Measurements from ENCODE around the gene SLC6A8. TPM values are rescaled to one million over a fixed set of nuclear protein-coding genes. Genes with fewer than 3 reads are reported as not detected.
"Not testable (repeated sequence)": the region's sequence is repeated elsewhere in the genome, so short reads cannot be mapped to it uniquely, and the experiment has no call there.

The SLC6A8 gene
- total RNA-seq, 1 donor from 2014 or later, result 26.9 TPM

GRCh38 chrX:153672531-153673427, 14.9 kb upstream of the SLC6A8 start:
- no peak for DNase-seq

GRCh38 chrX:153673428-153674218, 14.1 kb upstream of the SLC6A8 start, which contains the start of gene PNCK:
Gene PNCK, minus strand, starts transcription at chrX:153673813. Its CDS starts 737 bp downstream, at chrX:153673076.
- no peak for DNase-seq

GRCh38 chrX:153674219-153674851, 13.4 kb upstream of the SLC6A8 start:
- DNase-seq, result no peak

GRCh38 chrX:153681175-153681574, 6.6 kb upstream of the SLC6A8 start:
- DNase-seq, result no peak

- not testable (repeated sequence) for DNase-seq
Observed at GRCh38 chrX:153683486-153683885, 4.2 kb upstream of the SLC6A8 start.

GRCh38 chrX:153684467-153685155, 3.1 kb upstream of the SLC6A8 start:
- DNase-seq, result no peak

- DNase-seq, result no peak
Observed at GRCh38 chrX:153685156-153685536, 2.6 kb upstream of the SLC6A8 start.

- no peak for DNase-seq
Observed at GRCh38 chrX:153685751-153686696, 1.7 kb upstream of the SLC6A8 start.

GRCh38 chrX:153686711-153687110, 1.0 kb upstream of the SLC6A8 start:
- no peak for DNase-seq

- no peak for DNase-seq
Observed at GRCh38 chrX:153688071-153688470, 345 bp downstream of the SLC6A8 start.

- DNase-seq, result no peak
Observed at GRCh38 chrX:153688506-153688905, 780 bp downstream of the SLC6A8 start.

- peak; percentile 40 for DNase-seq
Observed at GRCh38 chrX:153688911-153689590, 1.3 kb downstream of the SLC6A8 start.

GRCh38 chrX:153689654-153690465, 2.1 kb downstream of the SLC6A8 start:
- no peak for DNase-seq

- DNase-seq, result no peak
Observed at GRCh38 chrX:153690466-153690865, 2.7 kb downstream of the SLC6A8 start.

- DNase-seq, result not testable (repeated sequence)
Observed at GRCh38 chrX:153691032-153691827, 3.5 kb downstream of the SLC6A8 start.

GRCh38 chrX:153692003-153692402, 4.3 kb downstream of the SLC6A8 start:
- no peak for DNase-seq

GRCh38 chrX:153692611-153693156, 5.0 kb downstream of the SLC6A8 start:
- peak; percentile 32 for DNase-seq

Measured in tongue (tissue), 2 donors.